SK-N-SH treated with all-trans-retinoic acid at 6 μM for 48 hours (cell line): ENCODE measurements around the gene DOCK9.

Source experiments
- ATAC-seq: fragments of 200-7000 bp; cut with Tn5 transposase; 3 replicates; pipeline ENCODE4 v1.9.1; 2020; ENCODE audit warnings: mild to moderate bottlenecking, moderate library complexity
- ARNTL ChIP-seq: fragments of 450-650 bp; formaldehyde crosslinking; IDR thresholded peaks from 2 replicates; pipeline ENCODE4 v1.5.0; 2020; ENCODE audit warnings: low read depth, mild to moderate bottlenecking, moderate library complexity, borderline replicate concordance
- CSDC2 ChIP-seq: fragments of 250-450 bp; sonication (Bioruptor Pico); IDR thresholded peaks from 2 replicates; pipeline ENCODE4 v1.5.0; 2020; ENCODE audit warnings: mild to moderate bottlenecking, moderate library complexity
- CSRNP3 ChIP-seq: fragments of 250-450 bp; sonication (Bioruptor Pico); IDR thresholded peaks from 2 replicates; pipeline ENCODE4 v1.5.1; 2021; ENCODE audit warnings: mild to moderate bottlenecking, moderate library complexity
- ESRRG ChIP-seq: fragments of 250-450 bp; sonication (Bioruptor Pico); IDR thresholded peaks from 2 replicates; pipeline ENCODE4 v1.6.1; 2021; ENCODE audit warnings: mild to moderate bottlenecking
- GLIS3 ChIP-seq: fragments of 250-450 bp; sonication (Bioruptor Pico); IDR thresholded peaks from 2 replicates; pipeline ENCODE4 v1.5.0; 2020; ENCODE audit warnings: mild to moderate bottlenecking, moderate library complexity
- ISL1 ChIP-seq: fragments of 250-450 bp; sonication (Bioruptor Pico); IDR thresholded peaks from 2 replicates; pipeline ENCODE4 v2.1.2; 2022; ENCODE audit warnings: mild to moderate bottlenecking, moderate library complexity
- OSR1 ChIP-seq: fragments of 250-450 bp; sonication (Bioruptor Pico); IDR thresholded peaks from 2 replicates; pipeline ENCODE4 v1.8.0; 2022; ENCODE audit warnings: moderate library complexity, mild to moderate bottlenecking, inconsistent platforms
- PATZ1 ChIP-seq: fragments of 250-450 bp; sonication (Bioruptor Pico); IDR thresholded peaks from 2 replicates; pipeline ENCODE4 v1.8.0; 2020; ENCODE audit warnings: mild to moderate bottlenecking, moderate library complexity, borderline replicate concordance
- POU6F1 ChIP-seq: fragments of 250-450 bp; sonication (Bioruptor Pico); IDR thresholded peaks from 2 replicates; pipeline ENCODE4 v1.8.0; 2021; ENCODE audit warnings: low read depth, mild to moderate bottlenecking, moderate library complexity, borderline replicate concordance
- RARB ChIP-seq: fragments of 250-450 bp; sonication (Bioruptor Pico); IDR thresholded peaks from 2 replicates; pipeline ENCODE4 v1.8.0; 2021; ENCODE audit warnings: mild to moderate bottlenecking, moderate library complexity
- SNAI2 ChIP-seq: fragments of 250-450 bp; sonication (Bioruptor Pico); IDR thresholded peaks from 2 replicates; pipeline ENCODE4 v1.5.0; 2020; ENCODE audit warnings: mild to moderate bottlenecking, moderate library complexity
- ZC3H10 ChIP-seq: fragments of 250-450 bp; sonication (Bioruptor Pico); IDR thresholded peaks from 2 replicates; pipeline ENCODE4 v1.5.1; 2021; ENCODE audit warnings: mild to moderate bottlenecking, moderate library complexity
- ZFP3 ChIP-seq: fragments of 250-450 bp; sonication (Bioruptor Pico); IDR thresholded peaks from 2 replicates; pipeline ENCODE4 v1.5.0; 2020; ENCODE audit warnings: mild to moderate bottlenecking, moderate library complexity
- ZFP30 ChIP-seq: fragments of 450-650 bp; formaldehyde crosslinking; IDR thresholded peaks from 2 replicates; pipeline ENCODE4 v1.5.0; 2022; ENCODE audit warnings: mild to moderate bottlenecking, moderate library complexity
- ZNF70 ChIP-seq: fragments of 450-650 bp; formaldehyde crosslinking; IDR thresholded peaks from 2 replicates; pipeline ENCODE4 v1.5.0; 2020; ENCODE audit warnings: mild to moderate bottlenecking, moderate library complexity
- ZNF8 ChIP-seq: fragments of 450-650 bp; formaldehyde crosslinking; IDR thresholded peaks from 2 replicates; pipeline ENCODE4 v1.5.0; 2020; ENCODE audit warnings: mild to moderate bottlenecking, moderate library complexity
- TF ChIP-seq, protein P1 (sequence below): fragments of 250-450 bp; sonication (Bioruptor Pico); IDR thresholded peaks from 2 replicates; pipeline ENCODE4 v1.5.1; 2020; ENCODE audit warnings: low read depth, mild to moderate bottlenecking, moderate library complexity
- TF ChIP-seq, protein P2 (sequence below): fragments of 250-450 bp; sonication (Bioruptor Pico); IDR thresholded peaks from 2 replicates; pipeline ENCODE4 v1.5.0; 2020; ENCODE audit warnings: mild to moderate bottlenecking, moderate library complexity

Gene DOCK9

GRCh38 chr13:98916403-98916802, 61.5 kb downstream of the DOCK9 start:
- TF ChIP-seq SNAI2 (CRISPR knock-in tag) (no peak), ZNF70 (no peak), CSRNP3 (CRISPR knock-in tag) (no peak), GLIS3 (no peak), PATZ1 (no peak), ZFP30 (no peak), ZFP3 (CRISPR knock-in tag) (no peak), RARB (CRISPR knock-in tag) (no peak), OSR1 (no peak), ZNF8 (CRISPR knock-in tag) (no peak)
- TF ChIP-seq, protein P1, sequence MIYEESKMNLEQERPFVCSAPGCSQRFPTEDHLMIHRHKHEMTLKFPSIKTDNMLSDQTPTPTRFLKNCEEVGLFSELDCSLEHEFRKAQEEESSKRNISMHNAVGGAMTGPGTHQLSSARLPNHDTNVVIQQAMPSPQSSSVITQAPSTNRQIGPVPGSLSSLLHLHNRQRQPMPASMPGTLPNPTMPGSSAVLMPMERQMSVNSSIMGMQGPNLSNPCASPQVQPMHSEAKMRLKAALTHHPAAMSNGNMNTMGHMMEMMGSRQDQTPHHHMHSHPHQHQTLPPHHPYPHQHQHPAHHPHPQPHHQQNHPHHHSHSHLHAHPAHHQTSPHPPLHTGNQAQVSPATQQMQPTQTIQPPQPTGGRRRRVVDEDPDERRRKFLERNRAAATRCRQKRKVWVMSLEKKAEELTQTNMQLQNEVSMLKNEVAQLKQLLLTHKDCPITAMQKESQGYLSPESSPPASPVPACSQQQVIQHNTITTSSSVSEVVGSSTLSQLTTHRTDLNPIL: no peak
- no peak for ATAC-seq

DNA sequence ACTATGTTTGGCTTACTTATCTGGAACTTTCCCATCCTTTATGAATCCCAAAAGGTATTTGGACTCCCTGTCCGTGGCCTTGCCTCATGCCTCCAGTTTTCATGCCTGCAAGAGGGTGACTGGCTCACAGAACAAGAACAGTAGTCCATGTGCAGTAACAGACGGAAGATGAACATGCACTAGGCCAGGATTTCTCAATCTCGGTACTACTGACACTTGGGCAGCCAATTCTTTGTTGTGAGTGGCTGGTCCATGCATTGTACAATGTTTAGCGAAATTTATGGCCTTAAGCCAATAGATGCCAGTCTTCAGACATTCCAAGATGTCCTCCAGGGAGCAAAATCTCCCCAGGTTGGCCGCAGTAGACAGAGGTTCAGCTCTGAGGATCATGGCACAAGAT, 61.9 kb downstream of the DOCK9 start:
- no peak for ATAC-seq
- TF ChIP-seq RARB (CRISPR knock-in tag) (no peak), ESRRG (CRISPR knock-in tag) (no peak), PATZ1 (no peak), ZNF70 (no peak)

- TF ChIP-seq ISL1 (CRISPR knock-in tag) (no peak), GLIS3 (no peak), CSDC2 (no peak)
Observed at GRCh38 chr13:98915563-98915962, 62.3 kb downstream of the DOCK9 start.

GRCh38 chr13:98913741-98914140, 64.1 kb downstream of the DOCK9 start:
- TF ChIP-seq ZFP3 (CRISPR knock-in tag) (no peak), ZNF70 (no peak), ARNTL (no peak), ZC3H10 (CRISPR knock-in tag) (no peak), PATZ1 (no peak), RARB (CRISPR knock-in tag) (no peak), OSR1 (no peak), POU6F1 (CRISPR knock-in tag) (no peak)
- TF ChIP-seq, protein P2, sequence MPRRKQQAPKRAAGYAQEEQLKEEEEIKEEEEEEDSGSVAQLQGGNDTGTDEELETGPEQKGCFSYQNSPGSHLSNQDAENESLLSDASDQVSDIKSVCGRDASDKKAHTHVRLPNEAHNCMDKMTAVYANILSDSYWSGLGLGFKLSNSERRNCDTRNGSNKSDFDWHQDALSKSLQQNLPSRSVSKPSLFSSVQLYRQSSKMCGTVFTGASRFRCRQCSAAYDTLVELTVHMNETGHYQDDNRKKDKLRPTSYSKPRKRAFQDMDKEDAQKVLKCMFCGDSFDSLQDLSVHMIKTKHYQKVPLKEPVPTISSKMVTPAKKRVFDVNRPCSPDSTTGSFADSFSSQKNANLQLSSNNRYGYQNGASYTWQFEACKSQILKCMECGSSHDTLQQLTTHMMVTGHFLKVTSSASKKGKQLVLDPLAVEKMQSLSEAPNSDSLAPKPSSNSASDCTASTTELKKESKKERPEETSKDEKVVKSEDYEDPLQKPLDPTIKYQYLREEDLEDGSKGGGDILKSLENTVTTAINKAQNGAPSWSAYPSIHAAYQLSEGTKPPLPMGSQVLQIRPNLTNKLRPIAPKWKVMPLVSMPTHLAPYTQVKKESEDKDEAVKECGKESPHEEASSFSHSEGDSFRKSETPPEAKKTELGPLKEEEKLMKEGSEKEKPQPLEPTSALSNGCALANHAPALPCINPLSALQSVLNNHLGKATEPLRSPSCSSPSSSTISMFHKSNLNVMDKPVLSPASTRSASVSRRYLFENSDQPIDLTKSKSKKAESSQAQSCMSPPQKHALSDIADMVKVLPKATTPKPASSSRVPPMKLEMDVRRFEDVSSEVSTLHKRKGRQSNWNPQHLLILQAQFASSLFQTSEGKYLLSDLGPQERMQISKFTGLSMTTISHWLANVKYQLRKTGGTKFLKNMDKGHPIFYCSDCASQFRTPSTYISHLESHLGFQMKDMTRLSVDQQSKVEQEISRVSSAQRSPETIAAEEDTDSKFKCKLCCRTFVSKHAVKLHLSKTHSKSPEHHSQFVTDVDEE (CRISPR knock-in tag): no peak
- no peak for ATAC-seq

More at GRCh38 chr13:98915563-98915962, 62.3 kb downstream of the DOCK9 start:
- no peak for ATAC-seq
